ENCODE data around the gene MAPK1. TPM values are rescaled to one million over a fixed set of nuclear protein-coding genes. Genes with fewer than 3 reads are reported as not detected.

Gene MAPK1
- total RNA-seq, 4 donors from 2014 or later, result 51.3 to 77.8 (median 66.0) TPM

DNA sequence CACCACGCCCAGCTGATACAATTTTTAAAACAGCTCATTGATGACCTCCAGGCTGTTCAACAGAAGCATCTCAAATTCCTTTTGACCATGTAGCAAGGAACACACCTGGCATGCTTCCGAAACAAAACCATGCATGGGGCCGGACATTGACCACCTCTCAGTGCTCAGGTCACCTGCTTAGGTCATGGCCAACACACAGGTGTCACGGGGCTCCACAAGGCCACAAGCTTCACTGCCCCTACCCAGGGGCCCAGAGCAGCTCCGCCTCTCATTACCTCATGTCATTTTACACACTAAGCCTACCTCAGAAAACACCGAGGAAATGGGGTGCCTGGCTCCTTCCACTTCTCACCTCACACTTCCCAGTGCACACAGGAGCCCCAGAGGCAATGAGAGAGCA, 158.5 kb downstream of the MAPK1 start:
- WGBS, result 100% methylated on average over 6 of the region's 6 CpGs
- Histone ChIP-seq H3K4me1 (peaks cover 8% of the 10 kb centered on the region), H3K27me3 (no peaks in the 10 kb centered on the region), H3K4me3 (no peak overlapping the region), H3K9me3 (no peaks in the 10 kb centered on the region), H3K36me3 (no peaks in the 10 kb centered on the region), H3K27ac (no peak overlapping the region)
- TF ChIP-seq POLR2AphosphoS5 (IDR thresholded peaks at IDR 0.05), result no peak
- no peak for TF ChIP-seq POLR2A (IDR thresholded peaks at IDR 0.05)
- TF ChIP-seq, protein P1, sequence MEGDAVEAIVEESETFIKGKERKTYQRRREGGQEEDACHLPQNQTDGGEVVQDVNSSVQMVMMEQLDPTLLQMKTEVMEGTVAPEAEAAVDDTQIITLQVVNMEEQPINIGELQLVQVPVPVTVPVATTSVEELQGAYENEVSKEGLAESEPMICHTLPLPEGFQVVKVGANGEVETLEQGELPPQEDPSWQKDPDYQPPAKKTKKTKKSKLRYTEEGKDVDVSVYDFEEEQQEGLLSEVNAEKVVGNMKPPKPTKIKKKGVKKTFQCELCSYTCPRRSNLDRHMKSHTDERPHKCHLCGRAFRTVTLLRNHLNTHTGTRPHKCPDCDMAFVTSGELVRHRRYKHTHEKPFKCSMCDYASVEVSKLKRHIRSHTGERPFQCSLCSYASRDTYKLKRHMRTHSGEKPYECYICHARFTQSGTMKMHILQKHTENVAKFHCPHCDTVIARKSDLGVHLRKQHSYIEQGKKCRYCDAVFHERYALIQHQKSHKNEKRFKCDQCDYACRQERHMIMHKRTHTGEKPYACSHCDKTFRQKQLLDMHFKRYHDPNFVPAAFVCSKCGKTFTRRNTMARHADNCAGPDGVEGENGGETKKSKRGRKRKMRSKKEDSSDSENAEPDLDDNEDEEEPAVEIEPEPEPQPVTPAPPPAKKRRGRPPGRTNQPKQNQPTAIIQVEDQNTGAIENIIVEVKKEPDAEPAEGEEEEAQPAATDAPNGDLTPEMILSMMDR (IDR thresholded peaks at IDR 0.05), result no peak
- TF ChIP-seq EP300 (IDR thresholded peaks at IDR 0.05), result no peak
- DNase-seq (ENCODE audit: low spot score in 2 of 2), result no peak

GRCh38 chr22:21707677-21708076, 159.8 kb downstream of the MAPK1 start:
- no peak for TF ChIP-seq POLR2AphosphoS5 (IDR thresholded peaks at IDR 0.05)
- no peak for TF ChIP-seq EP300 (IDR thresholded peaks at IDR 0.05)
- TF ChIP-seq, protein P1 (IDR thresholded peaks at IDR 0.05), result no peak
- no peak for TF ChIP-seq POLR2A (IDR thresholded peaks at IDR 0.05)
- 68% methylated on average over 3 of the region's 3 CpGs for WGBS
- Histone ChIP-seq H3K27me3 (no peaks in the 10 kb centered on the region), H3K4me3 (no peak overlapping the region), H3K4me1 (no peaks in the 10 kb centered on the region), H3K36me3 (no peaks in the 10 kb centered on the region), H3K27ac (no peak overlapping the region), H3K9me3 (no peaks in the 10 kb centered on the region)
- DNase-seq (ENCODE audit: low spot score in 2 of 2), result no peak

Other genes with a start within 250 kb of the MAPK1 start
- 10 to 100 TPM; 28.6 to 34.6 (median 30.9) TPM for gene YDJC, start 237.6 kb downstream of the MAPK1 start, total RNA-seq
- 1 to 10 TPM in 2 of 4 donors, not detected in 2; 1.0 TPM for gene CCDC116, start 234.9 kb downstream of the MAPK1 start, total RNA-seq
- 10 to 100 TPM; 11.2 to 23.6 (median 18.7) TPM for gene SDF2L1, start 225.3 kb downstream of the MAPK1 start, total RNA-seq
- 100 to 1,000 TPM in 1 of 4 donors, 10 to 100 TPM in 3; 38.4 to 129 (median 40.3) TPM for gene PPIL2, start 201.6 kb downstream of the MAPK1 start, total RNA-seq
- gene YPEL1, start 131.9 kb downstream of the MAPK1 start, total RNA-seq, result 1 to 10 TPM; 1.5 to 5.1 (median 2.4) TPM
- gene PPM1F, start 85.2 kb upstream of the MAPK1 start, total RNA-seq, result 10 to 100 TPM; 21.9 to 40.7 (median 29.9) TPM
- gene TOP3B, start 115.1 kb upstream of the MAPK1 start, total RNA-seq, result 100 to 1,000 TPM in 1 of 4 donors, 10 to 100 TPM in 3; 28.2 to 113 (median 35.1) TPM

All from suprapubic skin (tissue), 4 donors.